Fibroblast of lung (primary cell): Measurements from ENCODE around the gene TBX15. TPM values are rescaled to one million over a fixed set of nuclear protein-coding genes. Genes with fewer than 3 reads are reported as not detected.

Source experiments
- DNase-seq, 2 donors: peaks; one replicate each; pipeline versions ENCODE4 v3.0.0 to v3.0.0-alpha.2; 2010; ENCODE audit warnings: low read depth in 2 of 2
- H2AFZ ChIP-seq: 2 replicates; pipeline ENCODE4 v1.5.1; 2012; ENCODE audit warnings: low read length, control low read depth, inconsistent platforms
- H3K27ac ChIP-seq: 2 replicates; pipeline ENCODE4 v1.5.1; 2011; ENCODE audit warnings: low read length, control low read depth; ENCODE audit not compliant: insufficient read depth
- H3K27me3 ChIP-seq: 2 replicates; pipeline ENCODE4 v1.5.1; 2011; ENCODE audit warnings: mild to moderate bottlenecking, low read length; ENCODE audit not compliant: control insufficient read depth, insufficient read depth
- H3K36me3 ChIP-seq: 2 replicates; pipeline ENCODE4 v1.5.1; 2011; ENCODE audit warnings: low read length; ENCODE audit not compliant: control insufficient read depth, insufficient read depth
- H3K4me1 ChIP-seq: 2 replicates; pipeline ENCODE4 v1.5.1; 2011; ENCODE audit warnings: low read length; ENCODE audit not compliant: control insufficient read depth, insufficient read depth; ENCODE audit errors: extremely low read depth
- H3K4me2 ChIP-seq: 2 replicates; pipeline ENCODE4 v1.5.1; 2011; ENCODE audit warnings: low read length, control low read depth; ENCODE audit not compliant: insufficient read depth; ENCODE audit errors: extremely low read depth
- H3K4me3 ChIP-seq, 4 experiments: fragments of 200-600 bp in 1 of 4; sonication (generic) in 1 of 4; replicated peaks in 1 of 4; 2 replicates each; pipeline ENCODE4 v1.5.1; 2011 to 2016; ENCODE audit warnings: low read length in 4 of 4, low read depth in 3 of 4, mild to moderate bottlenecking in 3 of 4, control low read depth in 2 of 4, inconsistent platforms in 1 of 4, mixed read lengths in 1 of 4; ENCODE audit not compliant: insufficient read depth in 1 of 4; ENCODE audit errors: control extremely low read depth in 1 of 4
- H3K79me2 ChIP-seq: 2 replicates; pipeline ENCODE4 v1.5.1; 2012; ENCODE audit warnings: mild to moderate bottlenecking, low read length, inconsistent platforms; ENCODE audit not compliant: control insufficient read depth, insufficient read depth
- H3K9ac ChIP-seq: 2 replicates; pipeline ENCODE4 v1.5.1; 2011; ENCODE audit warnings: mild to moderate bottlenecking, low read length, control low read depth; ENCODE audit not compliant: insufficient read depth
- H3K9me3 ChIP-seq: 2 replicates; pipeline ENCODE4 v1.5.1; 2012; ENCODE audit warnings: low read depth, low read length; ENCODE audit not compliant: control insufficient read depth, insufficient read depth
- H4K20me1 ChIP-seq: 2 replicates; pipeline ENCODE4 v1.5.1; 2011; ENCODE audit warnings: low read length; ENCODE audit not compliant: control insufficient read depth, insufficient read depth; ENCODE audit errors: extremely low read depth
- CTCF ChIP-seq, 2 donors: IDR thresholded peaks in 1 of 2; conservative IDR thresholded peaks in 1 of 2; 1 replicate in 1 of 2; 2 replicates in 1 of 2; pipeline ENCODE4 v1.5.1; 2011 to 2012; ENCODE audit warnings: low read length in 2 of 2, control low read depth in 1 of 2, inconsistent platforms in 1 of 2, low read depth in 1 of 2, mild to moderate bottlenecking in 1 of 2
- EZH2 ChIP-seq: IDR thresholded peaks from 2 replicates; pipeline ENCODE4 v1.5.1; 2012; ENCODE audit warnings: low read length, control low read depth, mild to moderate bottlenecking; ENCODE audit errors: missing control alignments
- polyA plus RNA-seq, 2 donors: library from polyadenylated mRNA; depleted of rRNA in 1 of 2; stranded (reverse) in 1 of 2; unstranded in 1 of 2; fragments of >200 nt; gene quantifications; 2 replicates each; pipeline ENCODE4 v1.2.1, GENCODE V29; 2011 to 2012; ENCODE audit warnings: missing spikeins in 1 of 2
- total RNA-seq: library from RNA; depleted of rRNA; stranded (reverse); fragments of >200 nt; gene quantifications from 2 replicates; pipeline ENCODE4 v1.2.1, GENCODE V29; 2014

Gene TBX15
- total and polyA plus RNA-seq, 2 donors (not counting 1 experiment from before 2014, with no cell fraction given): 0.50 to 0.99 TPM

DNA sequence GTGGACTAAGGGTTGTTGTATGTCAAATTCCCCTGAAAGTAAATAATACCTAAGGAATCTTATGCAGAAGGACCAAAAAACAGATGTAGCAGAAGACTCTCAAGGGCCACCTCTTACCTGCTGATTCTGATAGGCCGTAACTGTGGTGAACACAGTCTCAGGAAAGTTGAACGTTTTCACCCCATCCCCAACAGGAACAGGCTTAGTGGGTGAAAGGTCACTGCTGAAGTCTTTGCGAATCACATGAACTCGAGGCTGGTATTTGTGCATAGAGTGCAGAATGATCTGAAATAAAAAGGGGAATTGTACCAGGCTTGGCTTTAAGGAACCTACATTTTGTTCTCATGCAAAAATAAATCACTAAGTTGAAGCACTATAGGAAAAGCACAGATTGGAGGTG lies 64.8 kb downstream of the TBX15 start:
- H3K4me1 ChIP-seq: no peaks in the 10 kb centered on the region
- no peak for TF ChIP-seq EZH2
- no peak for TF ChIP-seq CTCF (conservative IDR thresholded peaks at IDR 0.05 in 1 of 2, IDR thresholded peaks at IDR 0.05 in 1 of 2; ENCODE audit: low read depth in 1 of 2, low read length in 2 of 2)

DNA sequence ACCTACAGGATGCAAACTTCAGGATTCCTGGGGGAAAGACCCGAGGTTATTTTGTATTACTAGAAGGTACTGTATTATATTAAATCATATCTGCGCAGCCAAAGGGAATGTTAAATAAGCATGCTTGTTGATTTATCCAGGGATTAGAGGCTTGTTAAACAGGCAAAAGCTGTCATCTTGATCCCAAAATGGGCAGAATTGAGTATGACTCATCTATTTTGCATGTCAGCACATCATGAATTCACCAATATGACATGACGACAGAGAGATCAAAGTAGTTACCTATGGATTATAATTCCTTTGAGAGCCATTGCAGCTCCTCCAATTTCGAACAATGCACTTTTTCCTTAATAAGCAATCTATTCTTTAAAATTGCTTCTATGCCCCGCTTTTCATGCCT lies 66.1 kb downstream of the TBX15 start:
- no peaks in the 10 kb centered on the region for H3K27me3 ChIP-seq
- no peak overlapping the region for H2AFZ ChIP-seq
- no peak overlapping the region for H3K9ac ChIP-seq
- no peak overlapping the region for H3K4me3 ChIP-seq
- no peak for DNase-seq
- H3K9me3 ChIP-seq: no peaks in the 10 kb centered on the region
- H3K79me2 ChIP-seq: no peaks in the 10 kb centered on the region
- no peaks in the 10 kb centered on the region for H4K20me1 ChIP-seq
- no peaks in the 10 kb centered on the region for H3K4me1 ChIP-seq
- no peak for TF ChIP-seq EZH2
- no peak for TF ChIP-seq CTCF (conservative IDR thresholded peaks at IDR 0.05 in 1 of 2, IDR thresholded peaks at IDR 0.05 in 1 of 2; ENCODE audit: low read depth in 1 of 2, low read length in 2 of 2)
- no peaks in the 10 kb centered on the region for H3K36me3 ChIP-seq
- no peak overlapping the region for H3K4me2 ChIP-seq
- H3K27ac ChIP-seq: no peak overlapping the region

More for the DNA sequence above, 64.8 kb downstream of the TBX15 start:
- Histone ChIP-seq H3K4me3 (no peak overlapping the region), H2AFZ (no peak overlapping the region), H3K9ac (no peak overlapping the region), H3K79me2 (no peaks in the 10 kb centered on the region), H4K20me1 (no peaks in the 10 kb centered on the region), H3K9me3 (no peaks in the 10 kb centered on the region), H3K36me3 (no peaks in the 10 kb centered on the region), H3K27me3 (no peaks in the 10 kb centered on the region), H3K27ac (no peak overlapping the region), H3K4me2 (no peak overlapping the region)
- no peak for DNase-seq

GRCh38 chr1:118920124-118920717 lies 67.9 kb downstream of the TBX15 start:
- Histone ChIP-seq H3K79me2 (no peaks in the 10 kb centered on the region), H3K9ac (no peak overlapping the region), H2AFZ (no peak overlapping the region), H4K20me1 (no peaks in the 10 kb centered on the region), H3K9me3 (no peaks in the 10 kb centered on the region), H3K4me3 (no peak overlapping the region), H3K4me1 (no peaks in the 10 kb centered on the region), H3K27me3 (no peaks in the 10 kb centered on the region), H3K4me2 (no peak overlapping the region), H3K27ac (no peak overlapping the region), H3K36me3 (no peaks in the 10 kb centered on the region)
- DNase-seq: no peak
- no peak for TF ChIP-seq EZH2
- no peak for TF ChIP-seq CTCF (conservative IDR thresholded peaks at IDR 0.05 in 1 of 2, IDR thresholded peaks at IDR 0.05 in 1 of 2; ENCODE audit: low read depth in 1 of 2, low read length in 2 of 2)
